ENCODE results near the gene SERPINE1.

- TF ChIP-seq, protein P1, sequence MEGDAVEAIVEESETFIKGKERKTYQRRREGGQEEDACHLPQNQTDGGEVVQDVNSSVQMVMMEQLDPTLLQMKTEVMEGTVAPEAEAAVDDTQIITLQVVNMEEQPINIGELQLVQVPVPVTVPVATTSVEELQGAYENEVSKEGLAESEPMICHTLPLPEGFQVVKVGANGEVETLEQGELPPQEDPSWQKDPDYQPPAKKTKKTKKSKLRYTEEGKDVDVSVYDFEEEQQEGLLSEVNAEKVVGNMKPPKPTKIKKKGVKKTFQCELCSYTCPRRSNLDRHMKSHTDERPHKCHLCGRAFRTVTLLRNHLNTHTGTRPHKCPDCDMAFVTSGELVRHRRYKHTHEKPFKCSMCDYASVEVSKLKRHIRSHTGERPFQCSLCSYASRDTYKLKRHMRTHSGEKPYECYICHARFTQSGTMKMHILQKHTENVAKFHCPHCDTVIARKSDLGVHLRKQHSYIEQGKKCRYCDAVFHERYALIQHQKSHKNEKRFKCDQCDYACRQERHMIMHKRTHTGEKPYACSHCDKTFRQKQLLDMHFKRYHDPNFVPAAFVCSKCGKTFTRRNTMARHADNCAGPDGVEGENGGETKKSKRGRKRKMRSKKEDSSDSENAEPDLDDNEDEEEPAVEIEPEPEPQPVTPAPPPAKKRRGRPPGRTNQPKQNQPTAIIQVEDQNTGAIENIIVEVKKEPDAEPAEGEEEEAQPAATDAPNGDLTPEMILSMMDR (conservative IDR thresholded peaks at IDR 0.05 in 1 of 2, IDR thresholded peaks at IDR 0.05 in 1 of 2; ENCODE audit: low read depth in 1 of 2, low read length in 2 of 2) = no peak
- no peak for TF ChIP-seq EZH2 (IDR thresholded peaks at IDR 0.05; ENCODE audit: low read length, missing control alignments)
Measured at GRCh38 chr7:101108330-101108857, 18.5 kb upstream of the SERPINE1 start.
